CD4-positive, alpha-beta T cell (primary cell): ENCODE results near the gene TMC4. TPM values are rescaled to one million over a fixed set of nuclear protein-coding genes. Genes with fewer than 3 reads are reported as not detected.

Source experiments
- ATAC-seq: fragments of 200-7000 bp; cut with Tn5 transposase; one replicate; pipeline ENCODE4 v1.10.0; 2022; ENCODE audit warnings: mild to moderate bottlenecking; ENCODE audit not compliant: poor library complexity
- CTCF ChIA-PET: fragments of 350-600 bp; sonication (Branson Sonifier 250); formaldehyde crosslinking; loops from one replicate; lab custom pipeline; 2021; ENCODE audit warnings: antibody characterized with exemption, inconsistent platforms; lab: Charles Lee
- POLR2A ChIA-PET: fragments of 350-600 bp; sonication (Branson Sonifier 250); formaldehyde crosslinking; loops from one replicate; lab custom pipeline; 2021; ENCODE audit warnings: antibody characterized with exemption, inconsistent platforms; lab: Charles Lee
- DNase-seq, 14 experiments: peaks; one replicate each; pipeline ENCODE4 v3.0.0-alpha.2; 2013 to 2020; ENCODE audit warnings: mixed read lengths in 2 of 14
- H3K27ac ChIP-seq, 2 donors: one replicate each; pipeline versions ENCODE4 v1.5.1 to v1.7.0; 2013; ENCODE audit warnings: low read length in 2 of 2, low read depth in 1 of 2, mild to moderate bottlenecking in 1 of 2
- H3K27me3 ChIP-seq, 2 experiments: 1 replicate in 1 of 2; 2 replicates in 1 of 2; pipeline versions ENCODE4 v1.6.1 to v1.7.0; 2013; ENCODE audit warnings: low read length in 2 of 2, control low read depth in 1 of 2, mild to moderate bottlenecking in 1 of 2, moderate library complexity in 1 of 2; ENCODE audit not compliant: insufficient read depth in 2 of 2, control insufficient read depth in 1 of 2
- H3K36me3 ChIP-seq: one replicate; pipeline ENCODE4 v1.6.1; 2013; ENCODE audit warnings: low read length, control low read depth; ENCODE audit not compliant: insufficient read depth
- H3K4me1 ChIP-seq: one replicate; pipeline ENCODE4 v1.6.1; 2013; ENCODE audit warnings: low read length, control low read depth; ENCODE audit not compliant: insufficient read depth
- H3K4me3 ChIP-seq: one replicate; pipeline ENCODE4 v1.5.1; 2013; ENCODE audit warnings: mild to moderate bottlenecking, low read length, moderate library complexity
- H3K9me3 ChIP-seq, 2 experiments: 1 replicate in 1 of 2; 2 replicates in 1 of 2; pipeline versions ENCODE4 v1.6.1 to v1.7.0; 2013; ENCODE audit warnings: low read length in 2 of 2, mild to moderate bottlenecking in 2 of 2, control low read depth in 1 of 2, moderate library complexity in 1 of 2; ENCODE audit not compliant: control insufficient read depth in 1 of 2, insufficient read depth in 1 of 2
- H3K27ac Mint-ChIP-seq: one replicate; pipeline ENCODE4 v1.8.0; 2020; ENCODE audit warnings: mixed read lengths
- H3K27me3 Mint-ChIP-seq: one replicate; pipeline ENCODE4 v1.8.0; 2021; ENCODE audit warnings: mixed read lengths
- H3K36me3 Mint-ChIP-seq: one replicate; pipeline ENCODE4 v1.8.0; 2021; ENCODE audit warnings: low read depth, mixed read lengths
- H3K4me1 Mint-ChIP-seq: one replicate; pipeline ENCODE4 v1.8.0; 2021; ENCODE audit warnings: low read depth, mixed read lengths
- H3K4me3 Mint-ChIP-seq: one replicate; pipeline ENCODE4 v1.8.0; 2020; ENCODE audit warnings: mild to moderate bottlenecking, mixed read lengths
- H3K9me3 Mint-ChIP-seq: one replicate; pipeline ENCODE4 v1.8.0; 2020; ENCODE audit warnings: mixed read lengths
- CTCF ChIP-seq: fragments of 200-600 bp; IDR thresholded peaks from one replicate; pipeline ENCODE4 v1.8.0; 2022; ENCODE audit warnings: antibody characterized with exemption, mild to moderate bottlenecking
- intact Hi-C, 2 experiments: fragments of 100-400 bp; cut with DNase I in 1 of 2; cut with micrococcal nuclease in 1 of 2; formaldehyde crosslinking; loops; one replicate each; pipeline versions ENCODE4 v1.15.1 to v1.9.0; 2023 to 2025; cut with DNase I, micrococcal nuclease
- total RNA-seq, 174 experiments: library from RNA in 2 of 174; stranded (reverse) in 2 of 174; gene quantifications; one replicate each; pipeline ENCODE4 v1.2.3 and lab custom pipeline; 2021 to 2026

The TMC4 gene
- total RNA-seq, 2 experiments from 2014 or later = 0.84 to 1.5 TPM

- Mint-ChIP-seq H3K27ac (peak overlapping the region; percentile 94), H3K9me3 (no peaks in the 10 kb centered on the region), H3K4me3 (peak overlapping the region; percentile 98), H3K27me3 (no peaks in the 10 kb centered on the region), H3K36me3 (peaks cover 41% of the 10 kb centered on the region), H3K4me1 (peaks cover 54% of the 10 kb centered on the region)
- intact Hi-C loops = no loop called here
- DNase-seq (peak in 1 of 14 experiments; percentile 52), ATAC-seq (no peak)
- H3K4me3 ChIP-seq = peak overlapping the region; percentile 90
- TF ChIP-seq CTCF = no peak
- ChIA-PET POLR2A (interaction anchor here (0.7 to 7.7 kb wide), 8 partner anchors 16 to 288 kb away, joined by 3 to 144 read pairs (median 18); partner anchors contain the start of genes CNOT3, LENG8, MBOAT7 and PRPF31), CTCF (interaction anchor here (0.5 to 2.3 kb wide), 5 partner anchors 8 to 57 kb away, joined by 3 to 15 read pairs (median 5); partner anchors contain the start of genes CNOT3 and MBOAT7)
- peak overlapping the region; percentile 82 to 86 for H3K27ac ChIP-seq
- H3K4me1 ChIP-seq = peaks cover 81% of the 10 kb centered on the region
- peaks cover 0 to 3% of the 10 kb centered on the region in 2 experiments for H3K9me3 ChIP-seq
- H3K36me3 ChIP-seq = peaks cover 33% of the 10 kb centered on the region
- H3K27me3 ChIP-seq = no peaks in the 10 kb centered on the region
These were observed 12.7 kb downstream of the TMC4 start for GRCh38 chr19:54160182-54160811.

- Histone ChIP-seq H3K4me3 (peak within 1 kb of the TSS; percentile 90), H3K27me3 (no peaks in the 10 kb centered on the region), H3K36me3 (peaks cover 40% of the 10 kb centered on the region), H3K27ac (peak within 1 kb of the TSS; percentile 86 to 92), H3K4me1 (peaks cover 81% of the 10 kb centered on the region), H3K9me3 (no peaks in the 10 kb centered on the region)
- H3K9me3 Mint-ChIP-seq = no peaks in the 10 kb centered on the region
- POLR2A ChIA-PET = interaction anchor here (0.7 to 7.7 kb wide), 14 partner anchors 9 to 289 kb away, joined by 3 to 144 read pairs (median 7); partner anchors contain the start of genes CNOT3, LENG8, MBOAT7 and PRPF31
- DNase-seq = peak; percentile 91 to 100 (median 98)
- peaks cover 55% of the 10 kb centered on the region for H3K4me1 Mint-ChIP-seq
- H3K27me3 Mint-ChIP-seq = no peaks in the 10 kb centered on the region
- H3K4me3 Mint-ChIP-seq = peak within 1 kb of the TSS; percentile 98
- H3K36me3 Mint-ChIP-seq = peaks cover 48% of the 10 kb centered on the region
- peak within 1 kb of the TSS; percentile 94 for H3K27ac Mint-ChIP-seq
- ATAC-seq = peak; percentile 84
- TF ChIP-seq CTCF = no peak
- CTCF ChIA-PET = interaction anchor here (0.8 to 2.3 kb wide), 5 partner anchors 9 to 56 kb away, joined by 3 to 15 read pairs (median 5); partner anchors contain the start of genes CNOT3, MBOAT7, PRPF31 and TFPT
- intact Hi-C loops = loop anchor here (1.0 to 2.0 kb wide), 4 partner anchors 22 to 44 kb away; partner anchors contain the start of genes CNOT3 (in 1 of the 2), PRPF31 (in 1 of the 2), RPS9 (in 1 of the 2) and TFPT (in 1 of the 2)
These were observed 13.4 kb downstream of the TMC4 start, which contains the start of gene LENG1 for GRCh38 chr19:54159352-54160181. Gene LENG1 (minus strand): TSS chr19:54159721. CDS start chr19:54159695, 26 bp downstream.
